HG03460 (cell line): ENCODE data around the gene POLDIP2.

Experiments used
- ATAC-seq: cut with Tn5 transposase; IDR thresholded peaks from one replicate; pipeline ENCODE4 v1.9.1; 2021; ENCODE audit not compliant: unreplicated experiment

Gene POLDIP2, protein sequence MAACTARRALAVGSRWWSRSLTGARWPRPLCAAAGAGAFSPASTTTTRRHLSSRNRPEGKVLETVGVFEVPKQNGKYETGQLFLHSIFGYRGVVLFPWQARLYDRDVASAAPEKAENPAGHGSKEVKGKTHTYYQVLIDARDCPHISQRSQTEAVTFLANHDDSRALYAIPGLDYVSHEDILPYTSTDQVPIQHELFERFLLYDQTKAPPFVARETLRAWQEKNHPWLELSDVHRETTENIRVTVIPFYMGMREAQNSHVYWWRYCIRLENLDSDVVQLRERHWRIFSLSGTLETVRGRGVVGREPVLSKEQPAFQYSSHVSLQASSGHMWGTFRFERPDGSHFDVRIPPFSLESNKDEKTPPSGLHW

DNA sequence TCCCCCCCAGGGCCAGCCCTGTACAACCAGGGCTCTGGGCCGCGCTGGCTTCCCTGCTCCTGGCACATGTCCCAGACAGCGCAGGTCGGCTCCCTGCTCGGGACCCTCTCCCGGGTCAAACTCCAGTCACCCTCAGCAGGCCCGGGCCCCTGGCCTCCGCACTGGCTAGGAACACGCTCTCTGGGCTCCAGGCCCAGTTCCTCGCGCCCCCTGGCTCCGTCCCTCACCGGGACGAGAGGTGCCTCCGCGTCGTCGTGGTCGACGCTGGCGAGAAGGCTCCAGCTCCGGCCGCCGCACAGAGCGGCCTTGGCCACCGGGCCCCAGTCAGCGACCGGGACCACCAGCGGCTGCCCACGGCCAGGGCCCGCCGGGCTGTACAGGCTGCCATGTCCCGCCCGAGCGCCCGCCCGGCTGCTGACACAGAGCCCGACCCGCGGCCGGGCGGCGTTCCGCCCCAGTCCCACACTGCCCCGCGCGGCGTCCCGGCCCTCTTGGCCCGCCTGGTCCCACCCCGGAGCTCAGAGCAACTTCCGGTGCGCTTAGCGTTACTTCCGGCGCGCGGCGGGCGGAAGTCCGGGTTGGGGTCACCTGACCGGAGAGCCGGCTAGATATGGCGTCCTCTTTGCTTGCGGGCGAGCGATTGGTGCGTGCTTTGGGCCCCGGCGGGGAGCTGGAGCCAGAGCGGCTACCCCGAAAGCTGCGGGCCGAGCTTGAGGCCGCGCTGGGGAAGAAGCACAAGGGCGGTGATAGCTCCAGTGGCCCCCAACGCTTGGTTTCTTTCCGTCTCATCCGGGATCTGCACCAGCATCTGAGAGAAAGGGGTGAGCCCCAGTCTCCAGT lies at the start of gene POLDIP2:
Gene POLDIP2 (minus strand): TSS at position 467 of the 840 bp plus-strand sequence. CDS start 79 bp downstream, at position 388.
- peak; percentile 89 for ATAC-seq

DNA sequence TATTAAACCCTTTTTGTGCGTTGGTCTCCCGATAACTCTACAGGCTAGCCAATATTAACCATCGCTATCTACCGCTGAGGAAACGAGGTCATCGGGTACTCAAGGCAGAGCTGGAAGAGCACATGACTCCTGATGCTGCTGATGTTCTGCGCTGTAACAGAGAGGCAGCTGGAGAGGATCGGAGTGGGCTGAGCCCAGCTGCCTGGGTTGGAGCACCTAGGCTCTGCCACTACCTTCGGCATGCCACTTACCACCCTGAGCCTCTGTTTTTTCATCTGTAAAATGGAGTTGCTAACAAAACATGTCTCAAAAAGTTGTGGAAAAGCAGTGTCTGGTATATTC lies 49.1 kb upstream of the POLDIP2 start:
- ATAC-seq, result no peak

DNA sequence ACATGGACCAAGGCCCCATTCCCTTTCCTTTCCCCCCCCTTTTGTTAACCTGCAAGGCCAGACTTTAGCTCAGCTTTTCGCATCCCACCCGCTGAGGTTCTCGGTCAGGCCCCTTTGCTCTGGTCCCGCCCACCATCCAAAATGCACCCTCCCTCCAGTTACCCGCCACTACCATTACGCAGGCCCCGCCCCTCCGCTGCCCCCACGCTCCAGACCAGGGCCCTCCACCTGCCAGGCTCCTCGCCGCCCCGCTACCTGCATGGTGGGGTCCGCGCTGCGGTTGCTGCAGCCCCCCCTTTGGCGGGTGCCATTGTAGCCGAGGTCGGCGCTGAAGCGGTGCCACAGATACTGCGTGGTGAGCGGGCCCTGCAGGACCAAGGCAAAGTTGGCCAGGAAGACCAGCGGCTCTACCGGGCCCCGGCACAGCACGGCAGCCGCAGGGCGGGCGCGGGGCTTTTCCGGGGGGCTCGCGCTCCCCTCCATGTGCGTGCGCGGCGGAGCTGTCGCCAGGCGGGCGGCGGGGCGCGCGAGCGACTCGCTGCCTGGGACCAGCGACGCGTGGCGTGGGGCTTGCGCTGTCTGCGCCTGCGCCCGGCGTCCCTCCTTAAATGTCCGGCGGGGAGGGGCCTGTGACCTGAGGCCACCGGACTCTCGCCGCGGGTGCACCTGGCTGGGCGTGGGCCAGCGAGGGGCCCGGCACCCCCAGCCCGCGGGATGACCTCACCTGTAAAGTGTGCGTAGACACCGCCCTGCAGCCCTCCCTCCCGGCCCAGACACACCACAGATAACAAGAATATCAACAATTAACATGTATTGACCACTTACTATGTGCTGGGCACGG lies 48.5 kb upstream of the POLDIP2 start, which contains the start of gene SLC46A1:
Gene SLC46A1 (minus strand): TSS at position 581 of the 841 bp plus-strand sequence. CDS start 98 bp downstream, at position 483.
- ATAC-seq, result peak; percentile 73

DNA sequence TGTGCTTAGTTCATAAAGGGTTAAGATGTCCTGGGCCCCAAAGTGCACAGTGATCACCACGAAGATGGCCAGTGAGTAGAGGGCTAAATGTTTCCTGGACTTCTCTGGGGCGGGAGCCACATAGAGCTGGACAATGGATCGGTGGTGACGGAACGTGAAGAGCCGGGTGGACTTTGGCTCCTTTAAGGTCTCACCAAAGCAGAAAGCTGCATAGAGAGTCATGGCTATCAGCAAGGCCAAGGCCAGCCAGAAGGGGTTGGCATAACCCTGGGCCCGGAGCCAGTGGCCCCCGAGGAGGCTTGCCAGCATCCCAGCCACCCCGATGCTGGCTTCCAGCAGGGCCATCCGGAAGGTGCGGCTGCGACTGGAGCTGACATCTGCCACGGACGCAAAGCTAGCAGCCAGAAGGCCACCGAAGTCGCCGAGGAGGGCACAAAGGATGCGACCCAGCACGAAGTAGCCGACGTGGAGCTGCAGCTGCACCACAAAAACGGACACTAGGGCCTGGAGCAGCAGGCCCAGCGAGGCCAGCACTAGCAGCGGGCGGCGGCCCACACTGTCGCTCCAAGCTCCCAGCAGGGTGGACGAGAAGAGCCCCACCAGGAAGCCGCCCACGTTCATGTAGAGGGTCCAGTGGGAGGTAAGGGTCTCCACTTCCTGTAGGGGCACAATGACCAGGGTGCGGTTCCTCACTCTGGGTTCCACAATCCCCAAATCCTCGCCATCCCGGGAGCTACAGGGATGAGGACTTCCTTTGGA lies 47.7 kb upstream of the POLDIP2 start:
- ATAC-seq, result no peak

DNA sequence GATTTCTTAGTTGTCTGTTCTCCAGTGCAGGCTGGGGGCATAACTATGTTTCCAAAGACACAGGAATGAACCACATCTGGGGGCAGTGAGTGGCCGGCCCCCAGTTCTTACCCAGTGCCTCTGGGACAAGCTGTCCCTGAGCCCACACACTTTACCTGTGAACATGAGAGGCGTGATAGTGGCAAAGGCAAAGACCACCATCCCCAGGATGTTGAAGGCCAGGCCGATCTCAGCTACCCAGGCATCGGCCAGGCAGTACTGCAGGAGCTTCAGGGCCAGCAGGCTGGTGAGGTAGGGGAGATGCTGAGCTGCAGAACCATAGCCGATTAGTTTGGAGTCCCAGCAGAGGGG lies 47.1 kb upstream of the POLDIP2 start:
- no peak for ATAC-seq

DNA sequence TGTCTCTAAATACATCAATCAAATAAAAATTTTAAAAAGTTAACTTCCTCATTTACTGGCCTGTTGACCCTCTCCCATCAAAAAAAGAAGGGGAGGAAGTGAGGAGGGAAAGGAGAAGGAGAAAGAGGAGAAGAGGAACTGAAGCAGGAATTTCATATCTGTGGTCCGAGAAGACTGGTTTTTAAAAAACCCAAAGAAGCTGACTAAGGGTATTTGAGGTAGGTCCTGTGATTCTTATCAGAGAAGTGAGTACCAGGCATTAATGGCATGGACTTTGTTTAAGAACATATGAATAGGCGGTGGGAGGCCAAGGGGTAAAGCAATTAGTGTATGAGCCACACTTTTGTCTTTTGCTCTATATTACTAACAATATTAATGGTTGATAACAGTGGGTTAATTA lies 46.7 kb upstream of the POLDIP2 start:
- ATAC-seq, result no peak

DNA sequence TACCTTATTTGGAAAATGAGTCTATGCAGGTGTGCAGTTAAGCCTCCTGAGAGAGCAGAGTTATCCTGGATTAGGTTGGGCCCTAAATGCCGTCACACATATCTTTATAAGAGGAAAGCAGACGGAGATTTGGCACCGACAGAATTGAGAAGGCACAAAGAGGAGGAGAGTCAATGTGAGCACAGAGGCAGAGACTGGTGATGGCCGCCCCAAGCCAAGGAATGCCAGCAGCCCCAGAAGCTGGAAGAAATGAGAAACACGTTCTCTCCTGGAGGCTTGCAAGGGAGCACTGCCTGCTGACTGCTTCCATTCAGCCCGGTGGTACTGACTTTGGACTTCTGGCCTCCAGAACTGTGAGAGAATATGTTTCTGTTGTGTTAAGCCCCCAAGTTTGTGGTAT lies 45.5 kb upstream of the POLDIP2 start:
- no peak for ATAC-seq

DNA sequence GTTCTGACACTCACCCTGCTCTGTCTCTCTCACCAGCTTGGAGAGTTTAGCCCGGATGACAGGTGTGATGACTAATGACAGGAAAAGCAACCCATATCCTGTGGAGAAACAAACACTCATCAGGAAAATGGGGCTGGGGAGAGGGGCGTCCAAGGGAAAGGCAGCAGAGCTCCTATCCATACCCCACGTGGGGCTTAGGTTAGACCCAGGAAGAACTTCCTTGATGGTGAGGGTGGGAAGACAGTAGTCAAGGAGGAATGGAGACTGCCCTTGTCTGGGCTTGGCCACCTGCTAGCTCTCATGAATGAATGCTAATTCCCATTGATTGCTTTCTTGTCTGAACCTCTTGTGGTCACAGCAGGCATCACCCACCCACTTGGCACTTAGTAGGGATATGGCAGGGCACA lies 44.9 kb upstream of the POLDIP2 start:
- no peak for ATAC-seq

DNA sequence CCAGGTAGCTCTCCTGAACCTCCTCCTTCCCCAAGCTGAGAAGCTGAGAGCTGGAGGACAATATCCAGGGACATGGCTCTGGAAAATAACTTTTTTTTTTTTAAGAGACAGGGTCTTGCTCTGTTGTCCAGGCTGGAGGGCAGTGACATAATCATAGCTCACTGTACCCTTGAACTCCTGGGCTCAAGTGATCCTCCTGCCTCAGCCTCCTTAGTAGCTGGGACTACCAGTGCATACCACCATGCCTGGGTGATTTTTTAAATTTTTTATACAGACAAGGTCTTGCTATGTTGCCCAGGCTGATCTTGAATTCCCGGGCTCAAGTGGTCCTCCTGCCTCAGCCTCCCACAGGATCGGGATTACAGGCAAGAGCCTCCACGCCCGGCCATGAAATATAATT lies 42.5 kb upstream of the POLDIP2 start:
- ATAC-seq, result no peak

DNA sequence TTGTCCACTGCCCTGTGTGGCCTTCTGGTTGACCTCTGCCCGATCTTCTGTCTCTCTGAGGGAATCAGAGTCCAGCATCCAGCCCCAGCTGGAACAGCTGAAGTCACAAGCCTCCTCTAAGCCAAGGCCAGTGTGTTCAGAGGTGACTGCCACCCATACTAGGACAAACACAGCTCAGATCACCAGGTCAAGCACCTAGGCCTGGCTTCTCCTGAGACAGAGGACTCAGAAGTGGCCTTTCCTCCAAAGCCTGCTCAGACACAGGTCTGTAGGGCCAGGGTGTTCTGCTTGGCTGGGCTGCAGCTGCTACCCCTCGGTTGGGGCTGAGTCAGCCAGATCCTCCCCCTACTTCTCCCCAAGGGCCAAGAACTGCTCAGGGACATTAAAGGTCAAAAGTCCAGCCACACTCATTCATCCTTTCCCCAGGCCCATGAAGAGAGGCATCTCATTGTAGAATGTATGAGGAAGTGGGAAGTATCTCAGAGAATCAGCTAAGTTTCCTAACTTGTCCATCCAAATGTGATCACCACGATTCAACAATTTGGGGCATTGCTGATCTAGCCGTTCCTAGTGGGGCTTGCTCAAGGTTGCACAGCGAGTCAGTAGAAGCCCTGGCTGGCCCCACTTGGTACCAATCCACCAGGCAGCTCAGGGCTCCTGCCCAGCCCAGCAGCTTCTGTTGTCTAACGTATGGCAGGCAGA lies 41.1 kb upstream of the POLDIP2 start:
- no peak for ATAC-seq

DNA sequence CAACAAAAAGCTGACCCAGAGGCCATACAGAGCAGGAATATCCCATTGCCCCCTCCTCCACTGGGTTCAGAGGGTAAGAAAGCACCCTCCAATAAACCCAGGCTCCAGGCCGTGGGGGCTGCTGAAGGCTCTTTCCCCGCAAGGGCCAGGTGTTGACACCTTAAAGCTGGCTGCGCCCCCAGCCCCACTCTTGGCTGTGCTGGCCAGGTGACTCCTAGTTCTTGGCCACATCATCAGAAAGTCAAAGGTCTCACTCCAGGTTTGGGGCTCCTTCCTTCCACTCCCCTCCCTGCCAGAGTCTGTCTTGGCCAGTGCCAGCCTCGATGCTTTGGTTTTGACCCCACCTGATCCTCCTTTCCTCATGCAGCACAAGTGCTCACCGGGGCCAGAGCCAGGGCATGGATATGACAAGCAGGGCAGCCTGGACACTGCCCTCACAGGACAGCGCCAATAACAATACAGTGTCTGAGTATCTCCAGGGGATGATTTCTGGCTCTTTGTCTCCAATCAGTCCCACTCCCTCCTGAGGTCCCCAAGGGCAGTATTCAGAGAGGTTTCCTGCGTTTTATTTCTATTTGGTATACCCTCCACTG lies 40.5 kb upstream of the POLDIP2 start:
- no peak for ATAC-seq

DNA sequence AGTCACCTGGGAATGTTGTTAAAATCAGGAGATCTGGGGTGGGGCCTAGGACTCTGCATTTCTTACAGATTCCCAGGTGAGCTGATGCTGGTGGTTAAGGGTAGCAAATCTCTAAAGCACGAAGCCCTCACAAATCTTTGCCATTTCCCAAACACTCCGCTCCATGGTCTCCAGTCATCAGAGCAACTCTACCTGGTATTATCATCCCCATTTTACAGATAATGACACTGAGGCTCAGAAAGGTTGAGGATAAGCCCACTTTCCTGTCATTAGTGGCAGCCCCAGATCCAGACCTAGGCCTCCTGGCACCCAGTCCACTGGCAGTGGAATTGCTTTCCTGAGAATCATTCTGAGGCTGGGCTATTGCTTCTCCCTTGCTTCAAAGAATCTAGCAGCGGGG lies 39.9 kb upstream of the POLDIP2 start:
- ATAC-seq, result no peak

DNA sequence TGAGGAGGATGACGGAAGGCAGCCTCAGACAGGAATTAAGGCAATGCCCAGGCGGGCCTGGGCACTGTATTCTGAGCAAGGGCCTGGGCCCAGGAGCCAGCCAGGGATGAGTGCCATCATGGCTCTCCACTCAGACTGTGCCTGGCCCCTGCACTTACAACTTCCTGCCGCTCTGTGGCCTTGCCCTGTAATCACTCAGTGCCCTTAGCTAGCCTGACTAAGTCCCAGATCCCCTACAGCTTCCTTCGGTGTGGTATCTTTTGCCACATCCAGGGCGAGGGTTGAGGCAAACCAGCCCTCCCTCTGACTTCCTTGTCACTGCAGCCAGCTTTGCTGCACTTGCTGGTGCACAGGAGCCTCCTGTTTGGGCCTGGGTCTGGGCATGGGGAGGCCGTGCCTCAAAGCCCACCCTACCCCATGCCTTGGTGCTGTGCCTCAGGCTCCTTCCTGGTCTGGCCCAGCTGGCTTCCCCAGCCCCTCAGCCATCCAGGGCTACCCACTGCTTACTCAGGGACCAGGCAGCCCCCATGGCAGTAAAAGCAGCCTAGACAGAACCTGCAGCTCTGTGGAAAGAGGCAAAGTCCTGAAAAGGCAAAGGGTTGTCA lies 39.4 kb upstream of the POLDIP2 start:
- no peak for ATAC-seq

DNA sequence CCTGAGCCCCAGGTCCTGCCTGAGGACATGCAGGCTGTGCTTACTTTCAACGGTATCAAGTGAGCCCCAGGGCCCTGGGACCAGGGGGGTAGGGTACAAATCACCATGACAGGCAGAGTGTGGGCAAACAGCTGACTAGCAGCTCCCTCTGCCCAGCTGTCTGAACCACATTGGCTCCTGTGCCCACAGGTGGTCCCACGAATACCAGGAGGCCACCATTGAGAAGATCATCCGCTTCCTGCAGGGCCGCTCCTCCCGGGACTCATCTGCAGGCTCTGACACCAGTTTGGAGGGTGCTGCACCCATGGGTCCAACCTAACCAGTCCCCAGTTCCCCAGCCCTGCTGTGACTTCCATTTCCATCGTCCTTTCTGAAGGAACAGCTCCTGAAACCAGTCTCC lies 38.6 kb upstream of the POLDIP2 start:
- no peak for ATAC-seq

DNA sequence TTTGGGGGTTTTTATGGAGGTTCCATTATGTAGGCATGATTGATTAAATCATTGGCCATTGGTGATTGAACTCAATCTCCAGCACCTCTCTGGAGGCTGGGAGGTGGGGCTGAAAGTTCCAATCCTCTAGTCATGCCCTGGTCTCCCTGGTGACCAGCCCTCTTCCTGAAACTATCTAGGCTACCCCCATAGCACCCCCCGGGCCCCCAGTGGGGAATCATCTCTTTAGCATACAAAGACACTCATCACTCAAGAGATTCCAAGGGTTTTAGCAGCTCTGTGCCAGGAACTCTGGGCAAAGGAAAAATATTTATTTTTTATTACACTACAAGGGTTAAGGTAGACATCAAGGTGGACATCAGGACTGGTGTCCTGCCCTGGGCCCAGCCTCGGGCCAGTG lies 38.1 kb upstream of the POLDIP2 start:
- ATAC-seq, result no peak

DNA sequence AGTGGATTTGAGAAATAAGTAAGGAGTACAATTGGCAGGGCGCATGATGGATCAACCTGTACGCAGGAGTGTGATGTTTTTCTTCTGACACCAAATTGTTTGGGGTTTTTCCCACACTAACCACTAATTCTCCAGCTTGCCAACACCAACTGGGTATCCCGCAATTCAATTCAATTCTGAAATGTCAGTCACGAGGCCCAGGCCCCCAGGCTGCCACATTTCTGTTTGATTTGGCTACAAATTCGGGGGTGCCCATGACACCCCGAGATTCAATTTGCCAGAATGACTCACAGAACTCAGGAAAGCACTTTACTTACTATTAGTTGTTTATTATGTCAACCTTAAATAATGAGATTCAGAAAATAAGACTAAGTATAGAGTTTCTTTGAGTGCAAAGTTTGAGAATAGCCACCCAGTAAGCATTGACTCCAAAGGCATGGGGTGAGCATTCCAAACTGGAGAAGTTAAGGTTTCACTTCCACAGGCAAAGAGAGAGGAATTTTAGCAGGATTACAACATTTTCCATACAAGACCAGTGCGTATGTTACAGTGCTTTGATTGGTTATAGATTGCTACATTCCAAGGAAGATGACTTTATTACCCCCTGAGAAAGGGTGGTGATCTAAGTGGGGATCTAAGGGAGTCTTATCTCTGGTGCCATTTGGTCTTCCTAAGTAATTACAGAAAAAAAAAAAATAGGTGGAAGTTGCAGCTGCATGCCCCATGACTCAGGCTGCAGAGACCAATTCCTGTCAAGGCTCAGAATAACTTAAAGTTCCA lies 37.2 kb upstream of the POLDIP2 start:
- ATAC-seq, result no peak

DNA sequence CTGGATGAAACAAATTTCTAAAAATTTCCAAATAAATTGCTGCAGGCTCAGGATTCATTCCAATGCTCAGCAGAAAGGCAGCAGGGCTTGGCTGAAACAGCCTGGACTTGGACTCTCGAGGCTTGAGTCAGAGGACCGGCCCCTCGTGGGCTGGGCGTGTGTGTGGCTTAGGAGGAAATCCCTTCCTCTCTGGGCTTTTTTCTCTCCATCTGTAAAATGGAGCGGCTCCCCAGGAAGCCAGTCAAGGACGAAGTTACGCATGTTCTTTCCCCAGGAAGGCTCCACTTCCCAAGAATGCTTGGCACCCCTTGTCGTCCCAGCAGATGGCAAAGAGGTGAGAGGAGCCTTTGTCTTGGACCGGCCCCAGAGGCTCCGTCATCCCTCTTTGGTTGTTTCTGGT lies 35.2 kb upstream of the POLDIP2 start:
- no peak for ATAC-seq

DNA sequence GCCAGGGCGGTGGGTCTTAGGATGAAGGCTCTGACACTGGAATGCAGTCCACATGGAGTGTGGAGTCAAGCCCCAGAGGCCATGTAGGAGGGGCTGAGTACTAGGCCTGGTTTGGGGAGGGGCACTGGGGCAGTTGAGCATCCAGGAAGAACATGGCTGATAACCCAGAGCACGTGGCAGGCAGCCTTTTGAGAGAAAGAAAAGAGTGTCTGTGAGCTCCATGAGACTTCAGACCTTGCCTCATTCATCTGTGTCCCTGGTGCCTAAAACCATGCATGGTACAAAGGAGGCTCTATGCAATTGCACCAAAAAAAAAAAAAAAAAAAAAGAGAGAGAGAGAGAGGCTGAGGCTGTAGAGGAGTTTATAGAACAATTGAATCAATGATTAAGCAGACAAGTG lies 34.1 kb upstream of the POLDIP2 start:
- no peak for ATAC-seq

DNA sequence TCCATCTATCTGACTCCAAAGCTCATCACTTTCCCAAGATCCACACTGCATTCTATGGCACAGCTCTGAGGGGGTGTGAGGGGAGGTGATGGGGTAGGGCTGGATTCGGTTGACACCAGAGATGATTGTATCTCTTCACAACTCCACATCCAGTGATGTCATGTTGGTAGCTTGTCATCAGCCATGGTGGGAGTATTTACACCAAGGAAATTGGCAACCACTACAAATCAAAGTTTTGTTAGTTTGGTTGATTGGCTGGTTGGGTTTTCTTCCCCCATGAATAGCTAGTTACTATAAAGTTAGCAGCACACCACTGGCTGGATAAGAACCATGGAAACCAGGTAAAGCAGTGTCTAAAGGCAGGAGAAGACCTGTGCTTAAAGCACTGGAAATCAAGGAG lies 33.7 kb upstream of the POLDIP2 start:
- ATAC-seq, result no peak
